HS-27A (cell line): ENCODE results near the gene ATP11A.
"Not testable (repeated sequence)": the region's sequence is repeated elsewhere in the genome, so short reads cannot be mapped to it uniquely, and the experiment has no call there.

Experiments used
- DNase-seq: peaks from one replicate; pipeline ENCODE4 v3.0.0-alpha.2; 2012; ENCODE audit warnings: low read depth, missing footprints

The ATP11A gene

DNA sequence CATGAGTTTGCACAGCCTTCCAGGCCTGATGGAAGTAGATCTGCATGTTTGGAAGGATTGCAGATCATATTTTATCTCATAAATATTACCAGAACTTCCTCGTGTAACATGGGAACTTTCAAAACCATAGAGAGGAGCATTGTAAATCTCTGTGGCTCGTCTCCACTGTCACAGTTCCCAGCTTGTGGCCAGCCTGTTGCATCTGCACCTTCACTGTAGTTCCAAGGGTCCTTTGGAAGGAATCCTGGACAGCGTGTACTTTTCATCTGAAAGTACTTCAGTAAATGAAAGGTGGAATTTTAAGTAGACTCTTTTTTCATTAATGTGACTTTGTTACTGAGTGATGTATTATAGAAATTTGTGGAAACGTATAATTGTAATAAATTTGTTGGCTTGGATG, 105.4 kb downstream of the ATP11A start:
- no peak for DNase-seq

GRCh38 chr13:112796190-112796915, 106.5 kb downstream of the ATP11A start:
- DNase-seq, result no peak

DNA sequence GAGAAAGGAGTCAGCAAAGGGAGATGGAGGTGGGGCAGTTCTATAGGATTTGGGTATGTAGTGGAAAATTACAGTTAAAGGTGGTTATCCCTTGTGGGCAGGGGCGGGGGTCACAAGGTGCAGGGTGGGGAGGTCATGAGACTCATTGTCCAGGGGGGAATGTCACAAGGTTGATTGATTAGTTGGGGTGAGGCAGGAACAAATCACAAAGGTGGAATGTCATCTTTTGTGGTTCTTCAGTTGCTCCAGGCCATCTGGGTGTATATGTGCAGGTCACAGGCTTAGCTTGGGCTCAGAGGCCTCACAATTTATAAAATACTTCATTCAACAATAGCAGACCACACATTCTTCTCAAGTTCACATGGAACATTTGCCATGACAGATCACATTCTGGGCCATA, 109.6 kb downstream of the ATP11A start:
- no peak for DNase-seq

DNA sequence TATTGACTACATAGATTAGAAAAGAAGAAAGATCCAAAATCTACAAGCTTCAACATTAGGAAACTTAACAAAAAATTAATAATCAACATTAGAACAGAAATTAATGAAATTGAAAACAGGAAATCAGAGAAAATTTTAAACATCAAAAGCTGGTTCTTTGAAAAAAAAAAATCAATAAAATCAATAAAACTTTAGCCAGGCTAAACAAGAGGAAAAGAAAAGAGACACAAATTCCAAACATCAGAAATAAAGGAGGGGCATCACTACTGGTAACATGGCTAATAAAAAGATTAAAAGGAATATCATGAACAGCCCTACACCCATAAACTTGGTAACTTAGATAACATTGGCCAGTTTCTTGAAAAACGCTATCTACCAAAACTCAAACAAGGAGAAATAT, 110.2 kb downstream of the ATP11A start:
- DNase-seq, result no peak

GRCh38 chr13:112800807-112801206, 111.0 kb downstream of the ATP11A start:
- DNase-seq, result not testable (repeated sequence)

- no peak for DNase-seq
Measured at GRCh38 chr13:112802802-112803195, 113.0 kb downstream of the ATP11A start.

GRCh38 chr13:112803422-112803821, 113.6 kb downstream of the ATP11A start:
- no peak for DNase-seq

DNA sequence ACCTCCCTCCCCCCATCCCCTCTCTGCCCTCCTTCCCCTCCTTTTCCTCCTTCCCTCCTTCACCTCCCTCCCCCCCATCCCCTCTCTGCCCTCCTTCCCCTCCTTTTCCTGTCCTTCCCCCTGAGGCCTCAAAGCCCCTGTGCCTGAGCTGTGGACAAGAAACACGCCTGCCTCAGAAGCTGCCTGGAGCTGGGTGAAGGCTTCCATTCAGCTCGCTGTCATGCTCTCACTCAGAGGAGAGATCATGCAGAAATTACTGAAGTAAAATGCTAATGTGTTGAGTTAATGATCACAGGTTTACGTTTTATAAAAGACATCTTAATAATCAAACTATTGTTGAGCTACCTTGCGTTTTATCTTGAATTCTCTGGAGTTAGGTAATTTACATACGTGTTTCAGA, 114.5 kb downstream of the ATP11A start:
- DNase-seq, result no peak

- DNase-seq, result no peak
Measured at GRCh38 chr13:112806739-112807652, 117.2 kb downstream of the ATP11A start.

DNA sequence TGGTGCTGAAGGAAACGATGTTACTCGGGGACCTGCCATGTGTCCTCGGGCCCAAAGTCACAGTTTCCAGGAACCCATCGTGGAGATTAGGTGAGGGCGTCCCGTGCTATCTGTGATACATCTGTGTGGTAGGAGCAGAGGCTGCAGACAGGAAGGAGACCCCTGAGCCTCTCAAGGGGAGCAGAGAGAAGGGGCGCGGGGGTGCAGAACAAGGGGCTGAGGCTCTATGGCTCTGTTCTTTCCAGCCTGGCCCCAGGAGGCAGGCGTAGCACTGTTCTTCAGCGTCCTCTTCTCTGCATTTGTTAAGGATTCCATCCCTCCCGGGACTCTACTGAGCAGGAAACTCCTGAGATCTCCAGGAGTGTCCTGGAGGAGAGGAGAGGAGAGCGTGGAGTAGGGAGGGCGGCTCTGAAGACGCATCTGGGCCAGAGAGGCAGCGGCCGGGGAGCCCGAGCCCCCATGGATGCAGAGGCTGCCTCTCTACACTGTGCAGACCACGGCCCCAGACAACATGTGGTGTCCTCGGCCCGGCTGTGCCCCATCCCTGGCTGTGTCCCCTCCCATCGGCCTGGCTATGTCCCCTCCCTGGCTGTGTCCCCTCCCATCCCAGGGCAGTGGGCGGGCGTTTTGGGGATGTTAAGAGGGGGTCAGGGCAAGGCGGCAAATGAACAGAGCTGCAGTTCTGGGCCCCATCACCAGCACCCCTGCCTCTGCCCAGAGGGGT, 118.0 kb downstream of the ATP11A start:
- no peak for DNase-seq

GRCh38 chr13:112808377-112809140, 118.7 kb downstream of the ATP11A start:
- no peak for DNase-seq

DNA sequence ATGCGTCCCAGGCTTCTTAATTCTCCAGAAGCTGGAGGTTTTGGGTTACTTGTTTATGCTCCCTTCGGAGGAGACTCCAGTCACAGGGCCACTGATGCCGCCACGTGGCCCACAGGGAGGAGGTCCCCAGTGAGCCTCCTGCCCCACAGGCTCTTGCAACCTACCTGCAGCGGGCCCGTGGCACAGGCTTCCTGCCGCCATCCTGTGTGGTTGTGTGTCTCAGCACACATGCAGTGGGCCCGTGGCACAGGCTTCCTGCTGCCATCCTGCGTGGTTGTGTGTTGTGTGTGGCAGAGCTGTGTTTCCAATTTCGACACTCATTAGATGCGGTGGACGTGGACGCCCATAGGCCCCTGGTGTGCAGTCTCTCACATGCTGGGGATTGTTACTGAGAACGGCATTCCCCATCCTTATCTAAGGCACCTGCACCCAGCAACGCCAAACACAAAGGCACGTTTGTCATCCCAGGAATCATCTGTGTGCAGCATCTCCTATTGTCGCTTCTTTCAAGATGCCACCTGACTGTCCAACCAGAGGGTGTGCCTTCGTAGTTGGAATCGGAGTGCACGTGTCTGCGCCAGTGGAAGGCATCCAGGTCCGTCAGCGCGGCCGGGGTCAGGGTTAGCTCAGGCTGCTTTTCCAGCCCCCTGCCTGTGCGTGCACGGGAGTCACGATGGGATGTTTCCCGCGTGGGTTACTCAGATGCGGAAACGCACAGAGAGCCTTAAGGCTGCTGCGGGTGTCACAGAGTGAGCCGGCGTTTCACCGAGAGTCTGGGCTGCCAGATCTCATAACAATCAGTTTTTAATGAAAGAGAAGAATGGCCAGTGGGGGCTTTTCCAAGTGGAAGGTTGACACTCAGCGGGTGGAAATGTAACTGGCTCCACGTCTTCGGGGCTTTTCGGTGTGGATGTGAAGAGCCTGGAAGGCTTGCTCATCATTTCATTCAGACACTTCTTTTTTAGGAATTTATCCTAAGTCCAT, 119.8 kb downstream of the ATP11A start:
- no peak for DNase-seq

GRCh38 chr13:112810608-112811007, 120.8 kb downstream of the ATP11A start:
- DNase-seq, result no peak

DNA sequence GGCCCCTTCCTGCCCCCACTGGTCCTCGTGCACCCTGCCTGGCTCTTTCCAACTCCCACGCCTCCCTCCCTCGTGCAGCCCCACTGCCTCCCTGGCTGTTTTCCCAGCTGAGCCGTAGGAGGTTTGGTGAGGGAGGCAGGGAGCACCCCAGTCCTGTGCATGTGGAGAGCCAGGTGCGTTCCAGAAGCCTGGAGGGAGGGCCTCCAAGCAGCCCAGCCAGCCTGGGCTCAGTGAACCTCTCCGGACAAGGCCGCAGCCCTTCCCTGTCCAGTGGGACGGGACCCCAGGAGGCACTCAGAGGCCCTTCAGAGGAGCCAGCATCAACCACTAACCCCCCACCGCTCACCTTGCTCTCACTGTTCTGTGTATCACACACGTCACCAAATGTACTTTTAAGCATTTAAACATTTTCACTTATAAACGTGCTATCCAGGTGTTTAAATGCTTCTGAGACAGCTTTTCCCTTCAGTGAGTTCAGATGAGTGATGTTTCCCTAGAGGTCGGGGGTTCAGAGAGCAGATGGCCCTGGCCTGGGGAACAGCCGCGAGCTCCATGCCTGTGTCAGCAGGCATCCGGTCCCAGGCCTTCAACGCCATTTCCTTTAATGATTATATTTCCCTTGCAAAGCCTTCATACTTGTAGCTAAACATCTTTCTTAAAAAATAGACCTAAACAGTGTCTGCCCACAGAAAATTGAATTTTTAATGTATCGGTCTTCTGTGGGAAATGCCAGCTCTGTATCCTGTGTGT, 122.6 kb downstream of the ATP11A start:
- no peak for DNase-seq

DNA sequence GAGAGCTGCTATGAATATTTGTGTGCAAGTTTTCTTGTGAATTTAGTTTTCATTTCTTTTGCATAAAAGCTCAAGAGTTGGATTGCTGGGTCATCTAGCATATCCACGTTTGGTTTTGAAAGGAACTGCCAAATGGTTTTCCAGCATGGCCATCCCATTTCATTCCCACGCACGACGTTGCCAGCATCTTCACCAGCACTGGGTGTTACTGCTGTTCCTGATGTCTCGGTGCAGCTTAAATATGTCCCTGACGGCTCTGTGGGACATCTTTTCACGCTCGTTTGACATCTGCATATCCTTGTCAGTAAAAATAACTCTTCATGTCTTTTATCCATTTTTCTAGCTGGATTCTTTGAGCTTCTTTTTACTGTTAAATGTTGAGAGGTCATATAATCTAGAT, 123.7 kb downstream of the ATP11A start:
- DNase-seq, result no peak

- no peak for DNase-seq
Measured at GRCh38 chr13:112814905-112815585, 125.2 kb downstream of the ATP11A start.

DNA sequence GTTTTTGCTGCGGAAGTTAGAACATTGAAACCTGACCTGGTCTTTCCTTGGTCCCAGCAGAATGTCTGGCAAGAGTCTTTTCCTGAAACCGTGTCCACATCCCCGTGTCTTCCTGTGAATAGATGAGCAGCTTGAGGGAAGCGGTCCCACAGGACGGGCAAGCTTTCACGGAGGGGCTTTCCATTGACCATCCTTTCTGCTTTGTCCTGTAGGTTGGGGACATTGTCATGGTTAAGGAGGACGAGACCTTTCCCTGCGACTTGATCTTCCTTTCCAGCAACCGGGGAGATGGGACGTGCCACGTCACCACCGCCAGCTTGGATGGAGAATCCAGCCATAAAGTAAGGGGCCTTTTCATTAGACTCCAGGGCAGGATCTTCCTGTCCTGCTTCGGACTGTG, 126.0 kb downstream of the ATP11A start:
- DNase-seq, result no peak

DNA sequence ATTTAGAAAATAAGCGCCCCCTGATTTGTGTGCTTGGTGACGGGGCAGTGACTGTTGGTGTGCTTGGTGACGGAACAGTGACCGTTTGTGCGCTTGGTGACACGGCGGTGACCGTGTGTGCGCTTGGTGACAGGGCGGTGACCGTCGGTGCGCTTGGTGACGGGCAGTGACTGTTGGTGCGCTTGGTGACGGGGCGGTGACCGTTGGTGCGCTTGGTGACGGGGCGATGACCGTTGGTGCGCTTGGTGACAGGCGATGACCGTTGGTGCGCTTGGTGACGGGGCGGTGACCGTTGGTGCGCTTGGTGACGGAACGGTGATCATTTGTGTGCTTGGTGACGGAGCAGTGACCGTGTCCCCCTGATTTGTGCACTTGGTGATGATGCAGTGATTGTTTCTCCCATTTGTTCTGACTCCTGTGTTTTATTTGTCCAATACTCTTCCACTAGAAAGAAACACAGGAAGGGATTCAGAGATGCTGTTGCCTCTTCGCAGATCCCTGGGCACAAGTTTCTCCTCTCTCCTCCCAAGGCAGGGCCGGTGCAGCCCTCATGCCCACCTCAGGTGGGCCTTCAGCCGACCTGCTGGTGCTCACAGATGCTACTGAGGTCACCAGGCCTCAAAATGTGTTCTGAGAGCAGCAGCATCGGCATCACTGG, 128.3 kb downstream of the ATP11A start:
- DNase-seq, result no peak

GRCh38 chr13:112818698-112819045, 128.8 kb downstream of the ATP11A start:
- no peak for DNase-seq
